A549 (cell line): ENCODE measurements around the gene ALG10.
"Not testable (repeated sequence)": the region's sequence is repeated elsewhere in the genome, so short reads cannot be mapped to it uniquely, and the experiment has no call there.

Source experiments
- CHD2 ChIP-seq: fragments of 150-350 bp; IDR thresholded peaks from 2 replicates; pipeline ENCODE4 v1.6.1; 2014; ENCODE audit warnings: low read length; ENCODE audit not compliant: partially characterized antibody
- KDM1A ChIP-seq: fragments of 200-600 bp; sonication (generic); IDR thresholded peaks from 2 replicates; pipeline ENCODE4 v1.6.1; 2016; ENCODE audit warnings: low read depth, mild to moderate bottlenecking
- POLR2A ChIP-seq: IDR thresholded peaks from 2 replicates; pipeline ENCODE4 v1.6.1; 2012; ENCODE audit warnings: mild to moderate bottlenecking, low read length
- POLR2AphosphoS2 ChIP-seq: conservative IDR thresholded peaks from 2 replicates; pipeline ENCODE4 v1.6.1; 2012; ENCODE audit warnings: low read length, improper control_type of control experiment, inconsistent platforms
- RAD21 ChIP-seq, 2 experiments: fragments of >200 bp in 1 of 2; sonication (Bioruptor Twin) in 1 of 2; formaldehyde crosslinking in 1 of 2; IDR thresholded peaks in 1 of 2; conservative IDR thresholded peaks in 1 of 2; 2 replicates in 1 of 2; 3 replicates in 1 of 2; pipeline ENCODE4 v1.6.1; 2012 to 2018; ENCODE audit warnings: inconsistent platforms in 1 of 2
- TF ChIP-seq, protein P1 (sequence below): fragments of >200 bp; sonication (Bioruptor Twin); formaldehyde crosslinking; IDR thresholded peaks from 3 replicates; pipeline ENCODE4 v1.5.1; 2016
- TF ChIP-seq, protein P2 (sequence below): fragments of 250-450 bp; sonication (Bioruptor Pico); IDR thresholded peaks from 2 replicates; pipeline ENCODE4 v1.5.0; 2021; ENCODE audit warnings: mild to moderate bottlenecking, moderate library complexity, borderline replicate concordance
- TF ChIP-seq, protein P3 (sequence below): fragments of 450-650 bp; IDR thresholded peaks from 2 replicates; pipeline ENCODE4 v1.6.1; 2014; ENCODE audit warnings: antibody characterized with exemption

DNA sequence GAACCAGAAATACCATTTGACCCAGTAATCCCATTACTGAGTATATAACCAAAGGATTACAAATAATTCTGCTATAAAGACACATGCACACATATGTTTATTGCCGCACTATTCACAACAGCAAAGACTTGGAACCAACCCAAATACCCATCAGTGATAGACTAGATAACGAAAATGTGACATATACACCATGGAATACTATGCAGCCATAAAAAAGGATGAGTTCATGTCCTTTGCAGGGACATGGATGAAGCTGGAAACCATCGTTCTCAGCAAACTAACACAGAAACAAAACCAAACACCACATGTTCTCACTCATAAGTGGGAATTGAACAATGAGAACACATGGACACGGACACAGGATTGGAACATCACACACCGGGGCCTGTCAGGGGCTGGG, 49.4 kb upstream of the ALG10 start:
- TF ChIP-seq, protein P1, sequence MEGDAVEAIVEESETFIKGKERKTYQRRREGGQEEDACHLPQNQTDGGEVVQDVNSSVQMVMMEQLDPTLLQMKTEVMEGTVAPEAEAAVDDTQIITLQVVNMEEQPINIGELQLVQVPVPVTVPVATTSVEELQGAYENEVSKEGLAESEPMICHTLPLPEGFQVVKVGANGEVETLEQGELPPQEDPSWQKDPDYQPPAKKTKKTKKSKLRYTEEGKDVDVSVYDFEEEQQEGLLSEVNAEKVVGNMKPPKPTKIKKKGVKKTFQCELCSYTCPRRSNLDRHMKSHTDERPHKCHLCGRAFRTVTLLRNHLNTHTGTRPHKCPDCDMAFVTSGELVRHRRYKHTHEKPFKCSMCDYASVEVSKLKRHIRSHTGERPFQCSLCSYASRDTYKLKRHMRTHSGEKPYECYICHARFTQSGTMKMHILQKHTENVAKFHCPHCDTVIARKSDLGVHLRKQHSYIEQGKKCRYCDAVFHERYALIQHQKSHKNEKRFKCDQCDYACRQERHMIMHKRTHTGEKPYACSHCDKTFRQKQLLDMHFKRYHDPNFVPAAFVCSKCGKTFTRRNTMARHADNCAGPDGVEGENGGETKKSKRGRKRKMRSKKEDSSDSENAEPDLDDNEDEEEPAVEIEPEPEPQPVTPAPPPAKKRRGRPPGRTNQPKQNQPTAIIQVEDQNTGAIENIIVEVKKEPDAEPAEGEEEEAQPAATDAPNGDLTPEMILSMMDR = not testable (repeated sequence)
- not testable (repeated sequence) for TF ChIP-seq POLR2A; CHD2; RAD21 (conservative IDR thresholded peaks at IDR 0.05 in 1 of 2, IDR thresholded peaks at IDR 0.05 in 1 of 2); KDM1A; POLR2AphosphoS2
- TF ChIP-seq, protein P2, sequence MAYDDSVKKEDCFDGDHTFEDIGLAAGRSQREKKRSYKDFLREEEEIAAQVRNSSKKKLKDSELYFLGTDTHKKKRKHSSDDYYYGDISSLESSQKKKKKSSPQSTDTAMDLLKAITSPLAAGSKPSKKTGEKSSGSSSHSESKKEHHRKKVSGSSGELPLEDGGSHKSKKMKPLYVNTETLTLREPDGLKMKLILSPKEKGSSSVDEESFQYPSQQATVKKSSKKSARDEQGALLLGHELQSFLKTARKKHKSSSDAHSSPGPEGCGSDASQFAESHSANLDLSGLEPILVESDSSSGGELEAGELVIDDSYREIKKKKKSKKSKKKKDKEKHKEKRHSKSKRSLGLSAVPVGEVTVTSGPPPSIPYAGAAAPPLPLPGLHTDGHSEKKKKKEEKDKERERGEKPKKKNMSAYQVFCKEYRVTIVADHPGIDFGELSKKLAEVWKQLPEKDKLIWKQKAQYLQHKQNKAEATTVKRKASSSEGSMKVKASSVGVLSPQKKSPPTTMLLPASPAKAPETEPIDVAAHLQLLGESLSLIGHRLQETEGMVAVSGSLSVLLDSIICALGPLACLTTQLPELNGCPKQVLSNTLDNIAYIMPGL (CRISPR knock-in tag) = not testable (repeated sequence)
- TF ChIP-seq, protein P3, sequence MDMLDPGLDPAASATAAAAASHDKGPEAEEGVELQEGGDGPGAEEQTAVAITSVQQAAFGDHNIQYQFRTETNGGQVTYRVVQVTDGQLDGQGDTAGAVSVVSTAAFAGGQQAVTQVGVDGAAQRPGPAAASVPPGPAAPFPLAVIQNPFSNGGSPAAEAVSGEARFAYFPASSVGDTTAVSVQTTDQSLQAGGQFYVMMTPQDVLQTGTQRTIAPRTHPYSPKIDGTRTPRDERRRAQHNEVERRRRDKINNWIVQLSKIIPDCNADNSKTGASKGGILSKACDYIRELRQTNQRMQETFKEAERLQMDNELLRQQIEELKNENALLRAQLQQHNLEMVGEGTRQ = not testable (repeated sequence)
